Liver (tissue), 9 donors: ENCODE data around the gene SNN. TPM values are rescaled to one million over a fixed set of nuclear protein-coding genes. Genes with fewer than 3 reads are reported as not detected.

Experiments used
- DNase-seq: peaks from one replicate; pipeline ENCODE4 v3.0.0-alpha.2; 2017; ENCODE audit warnings: low spot score
- H3K27ac ChIP-seq, 2 donors: one replicate each; pipeline ENCODE4 v1.7.0; 2013; ENCODE audit warnings: inconsistent platforms in 2 of 2, low read length in 2 of 2, control low read depth in 1 of 2, low read depth in 1 of 2, mild to moderate bottlenecking in 1 of 2
- H3K27me3 ChIP-seq, 4 donors: one replicate each; pipeline versions ENCODE4 v1.6.1 to v1.7.0; 2013; ENCODE audit warnings: low read length in 3 of 4, inconsistent platforms in 1 of 4, mild to moderate bottlenecking in 1 of 4, moderate library complexity in 1 of 4; ENCODE audit not compliant: control insufficient read depth in 4 of 4, insufficient read depth in 4 of 4
- H3K36me3 ChIP-seq, 4 donors: one replicate each; pipeline versions ENCODE4 v1.6.1 to v1.7.0; 2013; ENCODE audit warnings: low read length in 3 of 4, mild to moderate bottlenecking in 3 of 4, low read depth in 1 of 4, moderate library complexity in 1 of 4; ENCODE audit not compliant: control insufficient read depth in 4 of 4, insufficient read depth in 3 of 4
- H3K4me1 ChIP-seq, 4 donors: one replicate each; pipeline versions ENCODE4 v1.6.1 to v1.7.0; 2013; ENCODE audit warnings: low read length in 3 of 4, mild to moderate bottlenecking in 3 of 4, moderate library complexity in 1 of 4; ENCODE audit not compliant: control insufficient read depth in 4 of 4, insufficient read depth in 4 of 4
- H3K4me3 ChIP-seq, 3 donors: one replicate each; pipeline versions ENCODE4 v1.6.1 to v1.7.0; 2013; ENCODE audit warnings: low read length in 3 of 3, control low read depth in 1 of 3, low read depth in 1 of 3, mild to moderate bottlenecking in 1 of 3
- H3K9ac ChIP-seq, 2 donors: one replicate each; pipeline ENCODE4 v1.7.0; 2013; ENCODE audit warnings: low read length in 2 of 2, mild to moderate bottlenecking in 2 of 2, moderate library complexity in 2 of 2, control low read depth in 1 of 2, low read depth in 1 of 2
- H3K9me3 ChIP-seq, 4 donors: one replicate each; pipeline versions ENCODE4 v1.6.1 to v1.7.0; 2013; ENCODE audit warnings: low read length in 3 of 4; ENCODE audit not compliant: control insufficient read depth in 4 of 4
- ATF3 ChIP-seq: IDR thresholded peaks from 2 replicates; pipeline ENCODE4 v1.6.1; 2016; ENCODE audit warnings: antibody characterized with exemption
- EGR1 ChIP-seq, 2 donors: IDR thresholded peaks; 2 replicates each; pipeline ENCODE4 v1.6.1; 2016 to 2018; ENCODE audit warnings: antibody characterized with exemption in 2 of 2, low read depth in 2 of 2
- FOXA1 ChIP-seq: IDR thresholded peaks from 2 replicates; pipeline ENCODE4 v1.6.1; 2016; ENCODE audit warnings: antibody characterized with exemption
- FOXA2 ChIP-seq: IDR thresholded peaks from 2 replicates; pipeline ENCODE4 v1.6.1; 2016; ENCODE audit warnings: antibody characterized with exemption
- GABPA ChIP-seq, 2 donors: IDR thresholded peaks in 1 of 2; conservative IDR thresholded peaks in 1 of 2; 2 replicates each; pipeline ENCODE4 v1.6.1; 2016; ENCODE audit warnings: antibody characterized with exemption in 2 of 2, mild to moderate bottlenecking in 1 of 2, moderate library complexity in 1 of 2
- HNF4A ChIP-seq, 2 donors: conservative IDR thresholded peaks; 2 replicates each; pipeline ENCODE4 v1.6.1; 2016; ENCODE audit warnings: antibody characterized with exemption in 2 of 2, mild to moderate bottlenecking in 2 of 2
- JUND ChIP-seq, 2 donors: IDR thresholded peaks; 2 replicates each; pipeline ENCODE4 v1.6.1; 2016; ENCODE audit warnings: antibody characterized with exemption in 2 of 2
- MAX ChIP-seq: IDR thresholded peaks from 2 replicates; pipeline ENCODE4 v1.6.1; 2016; ENCODE audit warnings: antibody characterized with exemption
- RAD21 ChIP-seq, 2 donors: IDR thresholded peaks; 2 replicates each; pipeline ENCODE4 v1.6.1; 2016; ENCODE audit warnings: antibody characterized with exemption in 2 of 2, mild to moderate bottlenecking in 2 of 2
- REST ChIP-seq: IDR thresholded peaks from 2 replicates; pipeline ENCODE4 v1.6.1; 2016; ENCODE audit warnings: antibody characterized with exemption, mild to moderate bottlenecking
- RXRA ChIP-seq, 2 donors: IDR thresholded peaks; 2 replicates each; pipeline ENCODE4 v1.6.1; 2017 to 2018; ENCODE audit warnings: antibody characterized with exemption in 2 of 2, mild to moderate bottlenecking in 1 of 2
- SP1 ChIP-seq: IDR thresholded peaks from 2 replicates; pipeline ENCODE4 v1.6.1; 2018; ENCODE audit warnings: antibody characterized with exemption, mild to moderate bottlenecking
- TAF1 ChIP-seq: conservative IDR thresholded peaks from 2 replicates; pipeline ENCODE4 v1.6.1; 2016; ENCODE audit warnings: antibody characterized with exemption, mild to moderate bottlenecking
- YY1 ChIP-seq: IDR thresholded peaks from 2 replicates; pipeline ENCODE4 v1.6.1; 2016; ENCODE audit warnings: antibody characterized with exemption, mild to moderate bottlenecking
- ZBTB33 ChIP-seq: IDR thresholded peaks from 2 replicates; pipeline ENCODE4 v1.6.1; 2016; ENCODE audit warnings: antibody characterized with exemption
- WGBS: extraction: QIAGEN DNeasy Blood & Tissue Kit; methylation state at CpG from one replicate; pipeline ENCODE4 v1.1.7; 2013; 5-methylcytosine and 5-hydroxymethylcytosine counted together
- polyA plus RNA-seq, 2 donors: library from polyadenylated mRNA; stranded (reverse) in 1 of 2; unstranded in 1 of 2; fragments of 200-250 nt in 1 of 2; fragments of >200 nt in 1 of 2; fragmentation: Nextera tagmentation in 1 of 2; extraction: Ambion mirVana in 1 of 2; gene quantifications; one replicate each; pipeline versions ENCODE4 v1.2.1 to v1.2.3, GENCODE V29; 2013 to 2015
- total RNA-seq, 2 donors: library from RNA; depleted of rRNA; stranded (reverse); fragments of >200 nt; gene quantifications; one replicate each; pipeline ENCODE4 v1.2.3, GENCODE V29; 2014
- donor health status: healthy.
- donor health status: healthy.
- donor health status: healthy.
- donor health status: healthy.
- donor health status: healthy.

Gene SNN
- total and polyA plus RNA-seq, 4 donors, result 2.5 to 6.2 (median 5.3) TPM

GRCh38 chr16:11671271-11671670 is 3.0 kb downstream of the SNN start:
- DNase-seq, result no peak
- no peaks in the 10 kb centered on the region for H3K36me3 ChIP-seq
- H3K9ac ChIP-seq, result no peak overlapping the region
- no peak for TF ChIP-seq TAF1
- WGBS, result 98% methylated on average over 2 of the region's 2 CpGs
- no peak overlapping the region for H3K27ac ChIP-seq
- H3K27me3 ChIP-seq, result no peaks in the 10 kb centered on the region
- H3K4me3 ChIP-seq, result no peak overlapping the region
- H3K4me1 ChIP-seq, result peaks cover 5 to 61% (median 15%) of the 10 kb centered on the region in 4 donors
- H3K9me3 ChIP-seq, result no peaks in the 10 kb centered on the region

GRCh38 chr16:11671676-11672075 is 3.4 kb downstream of the SNN start:
- Histone ChIP-seq H3K4me1 (peaks cover 5 to 61% (median 15%) of the 10 kb centered on the region in 4 donors), H3K27ac (no peak overlapping the region), H3K9ac (no peak overlapping the region)

More at GRCh38 chr16:11671676-11672075, 3.4 kb downstream of the SNN start:
- WGBS, result 96% methylated on average over 8 of the region's 8 CpGs
- H3K27me3 ChIP-seq, result no peaks in the 10 kb centered on the region
- DNase-seq, result no peak
- TF ChIP-seq SP1 (no peak), ATF3 (no peak), REST (no peak), MAX (no peak), FOXA1 (no peak), EGR1 (IDR thresholded peaks at IDR 0.05; ENCODE audit: low read depth in 2 of 2) (no peak), JUND (IDR thresholded peaks at IDR 0.05) (no peak), RAD21 (IDR thresholded peaks at IDR 0.05) (no peak), FOXA2 (no peak), YY1 (no peak), RXRA (IDR thresholded peaks at IDR 0.05) (no peak), TAF1 (no peak), HNF4A (conservative IDR thresholded peaks at IDR 0.05) (no peak), GABPA (IDR thresholded peaks at IDR 0.05 in 1 of 2, conservative IDR thresholded peaks at IDR 0.05 in 1 of 2) (no peak), ZBTB33 (no peak)
- H3K9me3 ChIP-seq, result no peaks in the 10 kb centered on the region
- H3K36me3 ChIP-seq, result no peaks in the 10 kb centered on the region
- no peak overlapping the region for H3K4me3 ChIP-seq
